Measurements from ENCODE around the gene DDX24. TPM values are rescaled to one million over a fixed set of nuclear protein-coding genes. Genes with fewer than 3 reads are reported as not detected.

DDX24 gene
- total RNA-seq, 4 donors from 2014 or later, result 70.2 to 319 (median 87.7) TPM

- Histone ChIP-seq H3K9me3 (no peaks in the 10 kb centered on the region), H3K4me1 (peaks cover 0 to 5% (median 0%) of the 10 kb centered on the region in 4 donors), H3K4me3 (no peak overlapping the region), H3K36me3 (no peaks in the 10 kb centered on the region), H3K27me3 (no peaks in the 10 kb centered on the region), H3K27ac (no peak overlapping the region)
- DNase-seq, result no peak
- 71 to 96% methylated on average over 2 to 3 of the region's 3 CpGs for WGBS, 2 donors (ENCODE audit: low coverage in 1 of 2)
- in situ Hi-C loops (cut with MboI; ENCODE audit: low pct_ligation_motif_present in 1 of 4, low pct_unique_long_range_greater_than_20kb in 1 of 4, low sequenced_read_pairs in 3 of 4) (loop anchor here in 3 of 4 donors (5.0 to 10.0 kb wide), 2 partner anchors 100 to 102 kb away; no protein-coding TSS in a partner anchor), intact Hi-C loops (cut with DNase I; ENCODE audit: low total_unique reads) (loop anchor here (5.0 kb wide), 1 partner anchor 102 kb away; no protein-coding TSS in a partner anchor)
- no peak for TF ChIP-seq POLR2AphosphoS5 (IDR thresholded peaks at IDR 0.05)
- TF ChIP-seq POLR2A (IDR thresholded peaks at IDR 0.05), result no peak
Measured at GRCh38 chr14:94034886-94035285, 46.1 kb downstream of the DDX24 start.

GRCh38 chr14:94031883-94032279 lies 49.1 kb downstream of the DDX24 start:
- in situ Hi-C loops (cut with MboI; ENCODE audit: low pct_ligation_motif_present in 1 of 4, low pct_unique_long_range_greater_than_20kb in 1 of 4, low sequenced_read_pairs in 3 of 4) (loop anchor here in 2 of 4 donors (10.0 kb wide), 1 partner anchor 103 kb away; no protein-coding TSS in a partner anchor), intact Hi-C loops (cut with DNase I; ENCODE audit: low total_unique reads) (no loop called here)
- Histone ChIP-seq H3K27ac (no peak overlapping the region), H3K4me1 (peaks cover 0 to 17% (median 7%) of the 10 kb centered on the region in 4 donors), H3K9me3 (no peaks in the 10 kb centered on the region), H3K36me3 (no peaks in the 10 kb centered on the region), H3K4me3 (no peak overlapping the region), H3K27me3 (no peaks in the 10 kb centered on the region)
- DNase-seq, result peak; percentile 43
- 68 to 71% methylated on average over 1 to 7 of the region's 7 CpGs for whole genome bisulfite sequencing, 2 donors (ENCODE audit: low coverage in 1 of 2)
- TF ChIP-seq, protein P1, sequence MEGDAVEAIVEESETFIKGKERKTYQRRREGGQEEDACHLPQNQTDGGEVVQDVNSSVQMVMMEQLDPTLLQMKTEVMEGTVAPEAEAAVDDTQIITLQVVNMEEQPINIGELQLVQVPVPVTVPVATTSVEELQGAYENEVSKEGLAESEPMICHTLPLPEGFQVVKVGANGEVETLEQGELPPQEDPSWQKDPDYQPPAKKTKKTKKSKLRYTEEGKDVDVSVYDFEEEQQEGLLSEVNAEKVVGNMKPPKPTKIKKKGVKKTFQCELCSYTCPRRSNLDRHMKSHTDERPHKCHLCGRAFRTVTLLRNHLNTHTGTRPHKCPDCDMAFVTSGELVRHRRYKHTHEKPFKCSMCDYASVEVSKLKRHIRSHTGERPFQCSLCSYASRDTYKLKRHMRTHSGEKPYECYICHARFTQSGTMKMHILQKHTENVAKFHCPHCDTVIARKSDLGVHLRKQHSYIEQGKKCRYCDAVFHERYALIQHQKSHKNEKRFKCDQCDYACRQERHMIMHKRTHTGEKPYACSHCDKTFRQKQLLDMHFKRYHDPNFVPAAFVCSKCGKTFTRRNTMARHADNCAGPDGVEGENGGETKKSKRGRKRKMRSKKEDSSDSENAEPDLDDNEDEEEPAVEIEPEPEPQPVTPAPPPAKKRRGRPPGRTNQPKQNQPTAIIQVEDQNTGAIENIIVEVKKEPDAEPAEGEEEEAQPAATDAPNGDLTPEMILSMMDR (IDR thresholded peaks at IDR 0.05), result no peak
- no peak for TF ChIP-seq EP300 (IDR thresholded peaks at IDR 0.05; ENCODE audit: low read depth)
- TF ChIP-seq POLR2A (IDR thresholded peaks at IDR 0.05), result no peak
- TF ChIP-seq POLR2AphosphoS5 (IDR thresholded peaks at IDR 0.05), result no peak

- Histone ChIP-seq H3K4me1 (peaks cover 0 to 21% (median 12%) of the 10 kb centered on the region in 4 donors), H3K36me3 (no peaks in the 10 kb centered on the region), H3K9me3 (no peaks in the 10 kb centered on the region), H3K27me3 (no peaks in the 10 kb centered on the region), H3K27ac (no peak overlapping the region), H3K4me3 (no peak overlapping the region)
- intact Hi-C loops (cut with DNase I; ENCODE audit: low total_unique reads) (no loop called here), in situ Hi-C loops (cut with MboI; ENCODE audit: low pct_ligation_motif_present in 1 of 4, low pct_unique_long_range_greater_than_20kb in 1 of 4, low sequenced_read_pairs in 3 of 4) (loop anchor here in 2 of 4 donors (10.0 kb wide), 1 partner anchor 103 kb away; no protein-coding TSS in a partner anchor)
- no peak for DNase-seq
- WGBS, 2 donors (ENCODE audit: low coverage in 1 of 2), result 89 to 95% methylated on average over 6 to 8 of the region's 8 CpGs
- no peak for TF ChIP-seq POLR2AphosphoS5 (IDR thresholded peaks at IDR 0.05)
- TF ChIP-seq, protein P1 (IDR thresholded peaks at IDR 0.05), result no peak
- TF ChIP-seq POLR2A (IDR thresholded peaks at IDR 0.05), result no peak
- TF ChIP-seq EP300 (IDR thresholded peaks at IDR 0.05; ENCODE audit: low read depth), result no peak
Measured at GRCh38 chr14:94031161-94031882, 49.7 kb downstream of the DDX24 start.

GRCh38 chr14:94030571-94030970 lies 50.4 kb downstream of the DDX24 start:
- H3K27me3 ChIP-seq, result no peaks in the 10 kb centered on the region
- H3K27ac ChIP-seq, result no peak overlapping the region
- TF ChIP-seq, protein P1 (IDR thresholded peaks at IDR 0.05), result no peak
- no peak for TF ChIP-seq POLR2AphosphoS5 (IDR thresholded peaks at IDR 0.05)
- no peak for TF ChIP-seq POLR2A (IDR thresholded peaks at IDR 0.05)
- TF ChIP-seq EP300 (IDR thresholded peaks at IDR 0.05; ENCODE audit: low read depth), result no peak
- H3K4me1 ChIP-seq, result peaks cover 0 to 21% (median 13%) of the 10 kb centered on the region in 4 donors
- 91 to 92% methylated on average over 8 to 14 of the region's 14 CpGs for WGBS, 2 donors (ENCODE audit: low coverage in 1 of 2)
- in situ Hi-C loops (cut with MboI; ENCODE audit: low pct_ligation_motif_present in 1 of 4, low pct_unique_long_range_greater_than_20kb in 1 of 4, low sequenced_read_pairs in 3 of 4), result loop anchor here in 2 of 4 donors (10.0 kb wide), 1 partner anchor 104 kb away; no protein-coding TSS in a partner anchor
- no peak for DNase-seq
- H3K9me3 ChIP-seq, result no peaks in the 10 kb centered on the region
- no peak overlapping the region for H3K4me3 ChIP-seq
- no peaks in the 10 kb centered on the region for H3K36me3 ChIP-seq
- intact Hi-C loops (cut with DNase I; ENCODE audit: low total_unique reads), result no loop called here

All from transverse colon (tissue), 4 donors.